SK-N-SH (cell line): ENCODE results near the gene FAH. TPM values are rescaled to one million over a fixed set of nuclear protein-coding genes. Genes with fewer than 3 reads are reported as not detected.

Experiments
- CTCF ChIA-PET: fragments of 300-600, 350-600 bp; formaldehyde crosslinking; extraction: SDS; loops from one replicate; lab custom pipeline; 2021; lab: Yijun Ruan, JAX
- POLR2A ChIA-PET: fragments of 350-600 bp; sonication (Branson Sonifier 250); formaldehyde crosslinking; extraction: SDS; loops from one replicate; lab custom pipeline; 2020; ENCODE audit warnings: antibody characterized with exemption, inconsistent platforms; lab: Yijun Ruan, JAX
- DNase-seq: peaks from one replicate; pipeline ENCODE4 v3.0.0; 2012
- H2AFZ ChIP-seq: fragments of 200-600 bp; sonication (generic); 2 replicates; pipeline ENCODE4 v1.8.1; 2016; ENCODE audit warnings: antibody characterized with exemption, mild to moderate bottlenecking, low read depth
- H3F3A ChIP-seq: fragments of 200-600 bp; sonication (generic); replicated peaks from 2 replicates; pipeline ENCODE3; 2016; ENCODE audit warnings: antibody characterized with exemption, mild to moderate bottlenecking; ENCODE audit not compliant: insufficient read depth
- H3K27ac ChIP-seq, 2 experiments: fragments of 200-500 bp in 1 of 2; fragments of 200-600 bp in 1 of 2; sonication (Bioruptor generic) in 1 of 2; sonication (generic), shearing (Covaris generic) in 1 of 2; 2 replicates each; pipeline versions ENCODE4 v1.5.1 to v1.6.1; 2014 to 2016; ENCODE audit warnings: low read depth in 2 of 2, inconsistent platforms in 1 of 2, low read length in 1 of 2, mild to moderate bottlenecking in 1 of 2, mixed read lengths in 1 of 2
- H3K27me3 ChIP-seq: fragments of 200-600 bp; sonication (generic), shearing (Covaris generic); 2 replicates; pipeline ENCODE4 v1.6.1; 2016; ENCODE audit warnings: mixed run types; ENCODE audit not compliant: insufficient read depth
- H3K36me3 ChIP-seq, 2 experiments: fragments of 200-500 bp in 1 of 2; fragments of 200-600 bp in 1 of 2; sonication (Bioruptor generic) in 1 of 2; sonication (generic) in 1 of 2; replicated peaks in 1 of 2; 2 replicates each; pipeline versions ENCODE3 to v1.5.1; 2014 to 2016; ENCODE audit warnings: low read length in 1 of 2, mild to moderate bottlenecking in 1 of 2; ENCODE audit not compliant: insufficient read depth in 2 of 2, control insufficient read depth in 1 of 2
- H3K4me1 ChIP-seq, 2 experiments: fragments of 200-500 bp in 1 of 2; fragments of 200-600 bp in 1 of 2; sonication (Bioruptor generic) in 1 of 2; sonication (generic), shearing (Covaris generic) in 1 of 2; 2 replicates each; pipeline versions ENCODE4 v1.5.1 to v1.6.1; 2014 to 2016; ENCODE audit warnings: low read depth in 1 of 2, low read length in 1 of 2, mixed run types in 1 of 2; ENCODE audit not compliant: insufficient read depth in 2 of 2, control insufficient read depth in 1 of 2
- H3K4me2 ChIP-seq: fragments of 200-600 bp; sonication (generic), shearing (Covaris generic); 2 replicates; pipeline ENCODE4 v1.6.1; 2017; ENCODE audit warnings: mixed run types
- H3K4me3 ChIP-seq, 2 experiments: fragments of 200-500 bp in 1 of 2; fragments of 200-600 bp in 1 of 2; sonication (Bioruptor generic) in 1 of 2; sonication (generic), shearing (Covaris generic) in 1 of 2; 2 replicates each; pipeline versions ENCODE4 v1.5.1 to v1.8.1; 2014 to 2016; ENCODE audit warnings: low read depth in 2 of 2, inconsistent platforms in 1 of 2, low read length in 1 of 2, mild to moderate bottlenecking in 1 of 2, mixed read lengths in 1 of 2, moderate library complexity in 1 of 2
- H3K79me2 ChIP-seq: fragments of 200-600 bp; sonication (generic); 2 replicates; pipeline ENCODE4 v1.8.1; 2017; ENCODE audit warnings: mild to moderate bottlenecking; ENCODE audit not compliant: insufficient read depth
- H3K9ac ChIP-seq: fragments of 200-600 bp; sonication (generic); 2 replicates; pipeline ENCODE4 v1.6.1; 2017; ENCODE audit warnings: mixed run types
- H3K9me2 ChIP-seq: fragments of 200-600 bp; sonication (generic); 2 replicates; pipeline ENCODE4 v1.6.1; 2017; ENCODE audit warnings: mixed run types
- H3K9me3 ChIP-seq: fragments of 200-600 bp; sonication (generic); 2 replicates; pipeline ENCODE4 v1.6.1; 2017; ENCODE audit warnings: mixed run types, mild to moderate bottlenecking, moderate library complexity
- H4K20me1 ChIP-seq: fragments of 200-600 bp; sonication (generic); 2 replicates; pipeline ENCODE4 v1.6.1; 2017; ENCODE audit warnings: mild to moderate bottlenecking, mixed run types; ENCODE audit not compliant: insufficient read depth
- ELF1 ChIP-seq: IDR thresholded peaks from 2 replicates; pipeline ENCODE4 v1.4.0; 2012
- EP300 ChIP-seq, 2 experiments: IDR thresholded peaks; 2 replicates each; pipeline versions ENCODE4 v1.4.0 to v1.6.1; 2012; ENCODE audit warnings: borderline replicate concordance in 1 of 2, low read depth in 1 of 2, low read length in 1 of 2
- EZH2phosphoT487 ChIP-seq: fragments of 200-600 bp; sonication (generic); IDR thresholded peaks from 2 replicates; pipeline ENCODE4 v1.6.1; 2017; ENCODE audit warnings: low read depth, mixed run types, mild to moderate bottlenecking, antibody characterized with exemption, moderate library complexity, borderline replicate concordance
- NRF1 ChIP-seq: IDR thresholded peaks from 2 replicates; pipeline ENCODE4 v1.6.1; 2012; ENCODE audit warnings: low read depth, mild to moderate bottlenecking, low read length
- POLR2AphosphoS5 ChIP-seq: IDR thresholded peaks from 2 replicates; pipeline ENCODE4 v1.6.1; 2012; ENCODE audit warnings: low read depth, low read length
- RAD21 ChIP-seq: IDR thresholded peaks from 2 replicates; pipeline ENCODE4 v1.6.1; 2012; ENCODE audit warnings: mild to moderate bottlenecking, low read length
- RXRA ChIP-seq: IDR thresholded peaks from 2 replicates; pipeline ENCODE4 v1.4.0; 2012; ENCODE audit warnings: low read depth, mild to moderate bottlenecking, borderline replicate concordance
- SMC3 ChIP-seq: IDR thresholded peaks from 2 replicates; pipeline ENCODE4 v1.6.1; 2012; ENCODE audit warnings: low read depth, low read length, improper control_type of control experiment
- TAF1 ChIP-seq: IDR thresholded peaks from 2 replicates; pipeline ENCODE4 v1.6.1; 2012; ENCODE audit warnings: low read depth, mild to moderate bottlenecking, low read length, moderate library complexity, borderline replicate concordance
- WGBS: methylation state at CpG from one replicate; pipeline ENCODE4 v1.1.6; 2017; ENCODE audit warnings: low lambda C conversion rate; 5-methylcytosine and 5-hydroxymethylcytosine counted together
- polyA plus RNA-seq, 3 experiments: library from polyadenylated mRNA; depleted of rRNA; stranded (reverse); fragments of >200 nt; gene quantifications; 2 replicates each; pipeline ENCODE4 v1.2.3, GENCODE V29; 2012
- TF ChIP-seq, protein P1 (sequence below): fragments of 150-350 bp; IDR thresholded peaks from 2 replicates; pipeline ENCODE4 v1.6.1; 2017; ENCODE audit warnings: antibody characterized with exemption, low read length, low read depth, borderline replicate concordance

Gene FAH
- polyA plus RNA-seq, 1 of the 3 experiments (the other 2 are of a cell fraction), result 34.9 TPM

DNA sequence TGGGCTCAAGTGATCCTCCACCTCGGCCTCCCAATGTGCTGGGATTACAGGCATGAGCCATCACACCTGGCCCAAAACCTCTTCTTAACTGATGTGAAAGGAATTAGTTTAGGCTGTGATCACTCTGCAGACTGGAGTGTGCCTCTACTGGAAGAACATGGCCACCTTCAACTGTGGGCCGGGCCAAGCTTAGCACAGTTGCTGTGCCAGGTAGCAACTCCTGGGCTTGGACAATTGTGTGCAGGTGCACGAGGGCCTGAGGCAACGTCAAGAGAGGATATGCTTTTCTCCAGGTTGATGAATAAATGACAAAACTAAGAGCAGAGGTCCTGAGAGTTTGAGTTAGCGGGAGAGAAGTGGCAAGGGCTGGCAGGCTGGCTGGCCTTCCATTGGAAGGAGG lies 6.5 kb downstream of the FAH start:
- H3K27me3 ChIP-seq, result no peaks in the 10 kb centered on the region
- TF ChIP-seq EP300 (IDR thresholded peaks at IDR 0.05; ENCODE audit: borderline replicate concordance in 1 of 2, low read depth in 1 of 2, low read length in 1 of 2) (no peak), TAF1 (no peak), RXRA (no peak), ELF1 (no peak), NRF1 (no peak), SMC3 (no peak), POLR2AphosphoS5 (no peak), RAD21 (no peak)
- TF ChIP-seq, protein P1, sequence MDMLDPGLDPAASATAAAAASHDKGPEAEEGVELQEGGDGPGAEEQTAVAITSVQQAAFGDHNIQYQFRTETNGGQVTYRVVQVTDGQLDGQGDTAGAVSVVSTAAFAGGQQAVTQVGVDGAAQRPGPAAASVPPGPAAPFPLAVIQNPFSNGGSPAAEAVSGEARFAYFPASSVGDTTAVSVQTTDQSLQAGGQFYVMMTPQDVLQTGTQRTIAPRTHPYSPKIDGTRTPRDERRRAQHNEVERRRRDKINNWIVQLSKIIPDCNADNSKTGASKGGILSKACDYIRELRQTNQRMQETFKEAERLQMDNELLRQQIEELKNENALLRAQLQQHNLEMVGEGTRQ, result no peak
- TF ChIP-seq, all 33 proteins: peak for 0
- H3K4me3 ChIP-seq, result no peak overlapping the region
- no peak overlapping the region for H3K4me2 ChIP-seq
- H3K9me3 ChIP-seq, result no peaks in the 10 kb centered on the region
- WGBS, result 100% methylated on average over 5 of the region's 5 CpGs
- H3K27ac ChIP-seq, result no peak overlapping the region
- CTCF ChIA-PET, result interaction anchor here (3.1 kb wide), 1 partner anchor 13 kb away, joined by 18 read pairs; no protein-coding TSS in a partner anchor
- H2AFZ ChIP-seq, result no peak overlapping the region
- POLR2A ChIA-PET, result no interaction called here
- no peaks in the 10 kb centered on the region for H3K79me2 ChIP-seq
- H3K4me1 ChIP-seq, result peaks cover 0 to 2% of the 10 kb centered on the region in 2 experiments; a peak in 1 of 4 replicates
- H3F3A ChIP-seq, result no peaks in the 10 kb centered on the region
- H3K36me3 ChIP-seq, result peaks cover 9 to 41% of the 10 kb centered on the region in 2 experiments
- no peaks in the 10 kb centered on the region for H3K9me2 ChIP-seq
- H4K20me1 ChIP-seq, result no peaks in the 10 kb centered on the region
- no peak for DNase-seq
- H3K9ac ChIP-seq, result no peak overlapping the region

DNA sequence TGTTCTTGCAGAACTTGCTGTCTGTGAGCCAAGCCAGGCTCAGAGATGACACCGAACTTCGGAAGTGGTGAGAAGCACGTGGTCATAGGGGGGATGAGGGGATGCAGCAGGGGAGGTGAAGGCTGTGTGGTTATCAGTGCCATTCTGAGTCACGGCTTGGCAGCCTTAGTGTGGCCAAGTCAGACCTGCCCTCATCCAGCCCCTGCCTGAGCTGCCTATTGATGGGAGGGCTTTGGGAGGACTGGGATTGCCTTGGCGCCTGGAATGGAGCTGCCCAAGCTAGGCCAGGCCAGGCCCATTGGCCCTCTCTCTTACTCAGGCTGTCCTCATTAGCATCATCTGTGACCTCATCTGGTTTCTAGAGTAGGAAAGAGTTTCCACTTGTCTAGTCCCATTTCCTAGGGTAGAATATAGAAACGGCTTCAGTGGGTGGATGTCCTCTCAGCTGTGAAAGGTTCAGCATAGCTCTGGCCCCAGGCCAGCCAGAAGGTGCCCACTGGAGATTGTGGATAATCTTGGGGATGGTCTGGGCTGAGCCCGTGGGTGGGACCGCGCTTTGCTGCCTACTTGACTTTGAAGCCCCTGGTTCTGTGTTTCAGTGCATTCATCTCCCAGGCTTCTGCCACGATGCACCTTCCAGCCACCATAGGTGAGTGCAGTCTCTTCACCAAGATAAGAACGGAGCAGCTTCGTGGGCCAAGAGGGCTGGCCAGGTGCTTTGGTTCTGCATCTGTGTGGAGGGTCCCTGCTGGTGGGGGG lies 7.2 kb downstream of the FAH start:
- no peaks in the 10 kb centered on the region; a peak in 1 of 4 replicates for H3K4me1 ChIP-seq
- peak overlapping the region in 1 of 2 experiments; percentile 6; a peak in 2 of 4 replicates for H3K27ac ChIP-seq
- H2AFZ ChIP-seq, result no peak overlapping the region
- TF ChIP-seq EZH2phosphoT487, result no peak
- TF ChIP-seq, protein P1, result no peak
- no peak for TF ChIP-seq NRF1
- WGBS, result 94% methylated on average over 10 of the region's 12 CpGs
- no peaks in the 10 kb centered on the region for H3K27me3 ChIP-seq
- H4K20me1 ChIP-seq, result no peaks in the 10 kb centered on the region
- no peak overlapping the region for H3K4me2 ChIP-seq
- peaks cover 13 to 41% of the 10 kb centered on the region in 2 experiments for H3K36me3 ChIP-seq
- H3K9me3 ChIP-seq, result no peaks in the 10 kb centered on the region
- H3K4me3 ChIP-seq, result no peak overlapping the region
- no peak overlapping the region for H3K9ac ChIP-seq
- DNase-seq, result no peak
- ChIA-PET CTCF (interaction anchor here (3.1 kb wide), 1 partner anchor 13 kb away, joined by 18 read pairs; no protein-coding TSS in a partner anchor), POLR2A (no interaction called here)
- no peaks in the 10 kb centered on the region for H3K9me2 ChIP-seq
- no peaks in the 10 kb centered on the region for H3K79me2 ChIP-seq
- H3F3A ChIP-seq, result no peaks in the 10 kb centered on the region
